ENCODE results near the gene TMEM123. TPM values are rescaled to one million over a fixed set of nuclear protein-coding genes. Genes with fewer than 3 reads are reported as not detected.
A peak's percentile ranks its signal among the peaks of the same experiment; 100 is the strongest.

The TMEM123 gene
- total RNA-seq, 1 experiment from 2014 or later = 116 TPM

- no peak for TF ChIP-seq ETV6 (CRISPR knock-in tag; IDR thresholded peaks at IDR 0.05)
- TF ChIP-seq E2F5 (CRISPR knock-in tag; IDR thresholded peaks at IDR 0.05) = no peak
Measured at GRCh38 chr11:102459393-102459792, 6.8 kb upstream of the TMEM123 start (continued).

DNA sequence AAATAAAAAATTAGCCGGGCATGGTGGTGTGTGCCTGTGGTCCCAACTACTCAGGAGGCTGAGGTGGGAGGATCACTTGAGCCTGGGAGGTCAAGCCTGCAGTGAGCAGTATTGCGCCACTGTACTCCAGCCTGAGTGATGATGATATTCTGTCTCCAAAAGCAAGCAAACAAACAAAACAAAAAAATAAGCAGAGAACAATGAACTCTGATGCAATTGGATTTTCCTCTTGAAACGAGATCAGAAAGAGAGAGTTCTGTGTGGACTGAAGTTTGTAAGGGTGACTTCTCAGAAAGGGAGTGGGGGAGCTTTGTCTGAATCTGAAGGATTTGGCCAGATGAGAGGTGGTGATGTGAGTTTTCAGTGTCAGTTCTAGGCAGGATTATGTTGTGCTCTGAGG lies 6.0 kb upstream of the TMEM123 start:
- Mint-ChIP-seq H3K27ac (no peak overlapping the region), H3K4me3 (no peak overlapping the region), H3K4me1 (peaks cover 23% of the 10 kb centered on the region), H3K9me3 (no peaks in the 10 kb centered on the region), H3K36me3 (no peaks in the 10 kb centered on the region), H3K27me3 (ENCODE audit: low read depth) (peaks cover 16% of the 10 kb centered on the region)
- TF ChIP-seq GABPB1 (CRISPR knock-in tag; IDR thresholded peaks at IDR 0.05) (peak; percentile 79), NR2C2 (CRISPR knock-in tag; IDR thresholded peaks at IDR 0.05) (no peak)
- ATAC-seq = no peak
- ChIA-PET POLR2A (interaction anchor here (0.5 kb wide), 1 partner anchor 356 kb away, joined by 3 read pairs; no protein-coding TSS in a partner anchor), CTCF (no interaction called here)
- no peak for DNase-seq (ENCODE audit: low spot score)

DNA sequence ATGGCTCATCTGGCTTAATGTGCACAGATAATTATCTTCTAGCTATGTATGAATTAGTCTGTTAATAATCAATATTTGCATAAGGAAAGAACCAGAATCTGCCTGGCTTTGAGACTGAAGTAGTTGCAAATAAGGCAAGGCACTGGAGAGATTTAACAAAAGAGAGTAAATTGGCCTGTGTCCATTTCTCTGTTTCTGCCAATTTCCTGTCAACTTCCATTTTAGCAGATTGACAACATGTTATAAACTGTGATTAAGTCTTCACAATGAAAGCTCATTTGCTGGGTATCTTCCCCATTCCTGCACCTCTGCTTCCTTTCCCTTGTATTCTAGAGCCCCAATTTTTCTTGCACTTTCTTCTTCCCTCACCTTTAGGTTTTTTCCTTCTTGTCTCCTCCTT lies 5.3 kb upstream of the TMEM123 start:
- peaks cover 16% of the 10 kb centered on the region for H3K27me3 Mint-ChIP-seq (ENCODE audit: low read depth)
- H3K4me3 Mint-ChIP-seq = no peak overlapping the region
- no peak overlapping the region for H3K27ac Mint-ChIP-seq
- POLR2A ChIA-PET = no interaction called here
- peaks cover 25% of the 10 kb centered on the region for H3K4me1 Mint-ChIP-seq
- TF ChIP-seq TEAD1 (CRISPR knock-in tag; IDR thresholded peaks at IDR 0.05) (no peak), ZNF532 (CRISPR knock-in tag; IDR thresholded peaks at IDR 0.05; ENCODE audit: borderline replicate concordance) (no peak), GRHL2 (CRISPR knock-in tag; IDR thresholded peaks at IDR 0.05; ENCODE audit: insufficient replicate concordance, severe bottlenecking) (no peak), NFE2L1 (CRISPR knock-in tag; IDR thresholded peaks at IDR 0.05) (no peak), PRRX2 (CRISPR knock-in tag; IDR thresholded peaks at IDR 0.05) (no peak), FOXP1 (CRISPR knock-in tag; IDR thresholded peaks at IDR 0.05; ENCODE audit: borderline replicate concordance) (no peak), ARID4B (CRISPR knock-in tag; IDR thresholded peaks at IDR 0.05; ENCODE audit: borderline replicate concordance) (no peak), ZNF396 (CRISPR knock-in tag; IDR thresholded peaks at IDR 0.05; ENCODE audit: borderline replicate concordance) (no peak)
- TF ChIP-seq, protein P1, sequence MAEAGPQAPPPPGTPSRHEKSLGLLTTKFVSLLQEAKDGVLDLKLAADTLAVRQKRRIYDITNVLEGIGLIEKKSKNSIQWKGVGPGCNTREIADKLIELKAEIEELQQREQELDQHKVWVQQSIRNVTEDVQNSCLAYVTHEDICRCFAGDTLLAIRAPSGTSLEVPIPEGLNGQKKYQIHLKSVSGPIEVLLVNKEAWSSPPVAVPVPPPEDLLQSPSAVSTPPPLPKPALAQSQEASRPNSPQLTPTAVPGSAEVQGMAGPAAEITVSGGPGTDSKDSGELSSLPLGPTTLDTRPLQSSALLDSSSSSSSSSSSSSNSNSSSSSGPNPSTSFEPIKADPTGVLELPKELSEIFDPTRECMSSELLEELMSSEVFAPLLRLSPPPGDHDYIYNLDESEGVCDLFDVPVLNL (CRISPR knock-in tag; IDR thresholded peaks at IDR 0.05; ENCODE audit: borderline replicate concordance, low read depth) = no peak
- no peaks in the 10 kb centered on the region for H3K9me3 Mint-ChIP-seq
- DNase-seq (ENCODE audit: low spot score) (no peak), ATAC-seq (no peak)
- no peaks in the 10 kb centered on the region for H3K36me3 Mint-ChIP-seq
- CTCF ChIA-PET = no interaction called here
